AG04450 (cell line): ENCODE results near the gene HSPB1. TPM values are rescaled to one million over a fixed set of nuclear protein-coding genes. Genes with fewer than 3 reads are reported as not detected.

ENCODE experiments used
- CTCF ChIA-PET: fragments of 300-600, 350-600 bp; formaldehyde crosslinking; extraction: SDS; loops from one replicate; lab custom pipeline; 2022; ENCODE audit warnings: antibody characterized with exemption, inconsistent platforms; lab: Charles Lee
- POLR2A ChIA-PET: fragments of 350-600 bp; formaldehyde crosslinking; extraction: SDS; loops from one replicate; lab custom pipeline; 2021; ENCODE audit warnings: antibody characterized with exemption, inconsistent platforms; lab: Yijun Ruan, JAX
- DNase-seq: peaks from one replicate; pipeline ENCODE4 v3.0.0-alpha.2; 2011; ENCODE audit warnings: low read depth, low spot score
- H3K27ac ChIP-seq: one replicate; pipeline ENCODE4 v1.5.1; 2012; ENCODE audit warnings: low read depth, low read length, control low read depth
- H3K27me3 ChIP-seq: one replicate; pipeline ENCODE4 v1.6.0; 2012; ENCODE audit warnings: low read length; ENCODE audit not compliant: control insufficient read depth, insufficient read depth
- H3K4me3 ChIP-seq: 2 replicates; pipeline ENCODE4 v1.5.1; 2011; ENCODE audit warnings: mild to moderate bottlenecking, low read depth, low read length, control low read depth
- H3K9me3 ChIP-seq: 2 replicates; pipeline ENCODE4 v1.5.1; 2012; ENCODE audit warnings: low read length; ENCODE audit not compliant: control insufficient read depth, insufficient read depth
- CTCF ChIP-seq: IDR thresholded peaks from 2 replicates; pipeline ENCODE4 v1.5.1; 2011; ENCODE audit warnings: low read depth, low read length, control low read depth, inconsistent platforms
- polyA plus RNA-seq: library from polyadenylated mRNA; depleted of rRNA; stranded (reverse); fragments of >200 nt; gene quantifications from 2 replicates; pipeline ENCODE4 v1.2.3, GENCODE V29; 2011

HSPB1 gene
- polyA plus RNA-seq, 1 experiment, result 290 TPM

- ChIA-PET POLR2A (no interaction called here), CTCF (no interaction called here)
- H3K4me3 ChIP-seq, result no peak overlapping the region
- DNase-seq, result no peak
- H3K27ac ChIP-seq, result peak overlapping the region; percentile 21
- H3K27me3 ChIP-seq, result no peaks in the 10 kb centered on the region
- no peaks in the 10 kb centered on the region; the same call in 1 of the 2 replicates for H3K9me3 ChIP-seq
- TF ChIP-seq CTCF, result no peak
Measured at GRCh38 chr7:76325811-76326210, 23.3 kb downstream of the HSPB1 start.

- H3K9me3 ChIP-seq, result no peaks in the 10 kb centered on the region; the same call in 1 of the 2 replicates
- H3K27me3 ChIP-seq, result no peaks in the 10 kb centered on the region
- CTCF ChIA-PET, result interaction anchor here (1.0 to 2.3 kb wide), 3 partner anchors 12 to 35 kb away, joined by 4 to 12 read pairs (median 4); partner anchors contain the start of gene YWHAG
- no peak for TF ChIP-seq CTCF
- H3K4me3 ChIP-seq, result no peak overlapping the region
- DNase-seq, result no peak
- H3K27ac ChIP-seq, result no peak overlapping the region
- POLR2A ChIA-PET, result interaction anchor here (1.4 to 1.5 kb wide), 2 partner anchors 9 to 32 kb away, joined by 6 to 11 read pairs; partner anchors contain the start of gene YWHAG
Measured at GRCh38 chr7:76326646-76327233, 24.3 kb downstream of the HSPB1 start.

- no peak for DNase-seq
- Histone ChIP-seq H3K27me3 (no peaks in the 10 kb centered on the region), H3K27ac (no peak overlapping the region), H3K9me3 (no peaks in the 10 kb centered on the region; the same call in 1 of the 2 replicates), H3K4me3 (no peak overlapping the region)
- ChIA-PET POLR2A (interaction anchor here (0.6 to 1.5 kb wide), 3 partner anchors 9 to 31 kb away, joined by 6 to 11 read pairs (median 7); partner anchors contain the start of gene YWHAG), CTCF (interaction anchor here (0.6 to 2.3 kb wide), 3 partner anchors 13 to 59 kb away, joined by 4 to 12 read pairs (median 5); no protein-coding TSS in a partner anchor)
- TF ChIP-seq CTCF, result no peak
Measured at GRCh38 chr7:76327610-76328009, 25.1 kb downstream of the HSPB1 start.

- Histone ChIP-seq H3K9me3 (no peaks in the 10 kb centered on the region; the same call in 1 of the 2 replicates), H3K27me3 (no peaks in the 10 kb centered on the region), H3K4me3 (no peak overlapping the region), H3K27ac (no peak overlapping the region)
- ChIA-PET CTCF (interaction anchor here (2.3 kb wide), 1 partner anchor 37 kb away, joined by 12 read pairs; no protein-coding TSS in a partner anchor), POLR2A (interaction anchor here (0.6 kb wide), 1 partner anchor 9 kb away, joined by 7 read pairs; no protein-coding TSS in a partner anchor)
- no peak for DNase-seq
- TF ChIP-seq CTCF, result no peak
Measured at GRCh38 chr7:76328389-76328788, 25.9 kb downstream of the HSPB1 start.

GRCh38 chr7:76329479-76329878 is 27.0 kb downstream of the HSPB1 start:
- DNase-seq, result no peak
- CTCF ChIA-PET, result interaction anchor here (0.6 kb wide), 1 partner anchor 15 kb away, joined by 3 read pairs; no protein-coding TSS in a partner anchor
- TF ChIP-seq CTCF, result no peak
- Histone ChIP-seq H3K4me3 (no peak overlapping the region), H3K27me3 (no peaks in the 10 kb centered on the region), H3K27ac (peak overlapping the region; percentile 21), H3K9me3 (no peaks in the 10 kb centered on the region; the same call in 1 of the 2 replicates)
- POLR2A ChIA-PET, result no interaction called here
